Stimulated activated CD8-positive, alpha-beta memory T cell treated with anti-CD3 and anti-CD28 coated beads, Interleukin-15, amount 100 ng/mL, for 4 hours (primary cell): Measurements from ENCODE around the gene CCDC134.

Experiments used
- DNase-seq, 2 donors: peaks; one replicate each; pipeline ENCODE4 v3.0.0-alpha.2; 2020; ENCODE audit warnings: low read depth in 2 of 2

The CCDC134 gene

DNA sequence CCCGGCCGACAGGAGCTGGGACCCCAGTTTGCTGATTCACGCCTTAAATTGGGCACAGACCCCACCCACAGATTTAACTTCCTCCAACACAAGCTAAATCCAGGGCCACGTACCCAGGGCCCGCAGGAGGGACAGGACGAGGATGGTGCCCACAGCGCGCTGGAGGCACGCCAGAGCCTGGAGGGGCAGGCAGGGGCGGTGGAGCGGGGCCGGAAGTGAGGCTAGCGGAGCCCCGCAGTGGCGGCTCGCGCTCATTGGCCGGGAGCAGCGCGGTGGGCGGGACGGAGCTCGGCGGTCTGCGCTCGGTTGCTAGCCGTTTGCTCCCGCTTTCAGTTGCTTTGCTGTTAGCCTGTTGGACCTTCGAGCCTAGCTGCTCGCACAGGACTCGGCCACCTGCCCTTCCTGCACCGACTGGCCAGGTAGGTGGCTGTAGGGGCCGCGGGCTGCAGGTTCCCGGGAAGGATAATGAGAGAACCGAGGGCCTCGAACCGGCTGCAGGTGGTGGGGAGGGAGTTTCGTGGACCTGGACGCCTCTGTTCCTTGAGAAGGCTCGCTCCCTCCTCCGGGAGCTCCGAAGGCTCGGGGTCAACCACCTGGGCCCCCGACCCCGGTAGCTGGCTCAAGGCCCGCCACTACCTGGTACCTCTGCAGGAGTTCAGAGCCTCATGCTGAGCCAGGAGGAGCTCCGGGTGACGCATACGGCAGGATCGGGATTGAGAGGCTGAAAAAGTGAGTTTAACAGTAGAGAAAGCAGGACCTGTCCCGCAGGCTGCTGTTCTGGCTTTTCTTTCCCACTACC lies at the start of gene CCDC134:
Gene CCDC134, plus strand, starts transcription at position 332 of the 799 bp plus-strand sequence. CDS start 8,212 bp downstream, outside the sequence.
- peak; percentile 73 to 86 for DNase-seq

GRCh38 chr22:41752011-41752970 lies 48.2 kb upstream of the CCDC134 start:
- no peak for DNase-seq

DNA sequence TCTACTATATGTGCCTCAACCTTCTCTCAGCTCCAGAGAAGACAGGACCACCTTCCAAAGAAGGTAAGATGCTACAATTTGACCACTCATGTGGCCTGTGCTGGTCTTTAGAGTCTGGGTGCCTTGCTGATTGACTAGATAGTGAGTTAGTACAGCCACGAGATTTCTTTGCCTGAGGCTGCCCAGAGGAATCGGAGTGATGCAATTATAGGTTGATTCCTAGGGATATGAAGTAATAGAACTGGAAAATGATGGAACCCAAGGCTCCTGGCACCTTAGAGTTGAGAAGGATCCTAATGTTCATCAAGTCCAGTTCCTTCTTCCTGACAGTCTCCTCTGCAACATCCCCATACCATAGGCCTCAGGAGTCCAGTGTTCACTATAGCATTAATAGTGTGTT lies 46.5 kb upstream of the CCDC134 start:
- DNase-seq, result no peak

DNA sequence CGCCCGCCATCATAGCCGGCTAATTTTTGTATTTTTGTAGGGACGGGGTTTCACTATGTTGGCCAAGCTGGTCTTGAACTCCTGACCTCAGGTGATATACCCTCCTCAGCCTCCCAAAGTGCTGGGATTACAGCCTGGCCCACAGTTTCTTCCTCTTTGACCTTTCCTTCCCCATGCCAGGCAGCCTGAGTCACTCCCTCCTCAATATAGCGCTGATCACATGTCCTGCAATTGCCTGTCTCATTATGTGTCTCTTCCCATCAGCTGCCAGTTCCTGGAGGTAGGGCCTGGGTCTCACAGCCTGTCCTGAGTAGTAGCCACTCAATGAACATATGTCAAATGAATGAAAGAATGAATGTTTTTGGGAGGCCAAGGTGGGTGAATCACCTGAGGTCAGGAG lies 43.0 kb upstream of the CCDC134 start:
- DNase-seq, result no peak

GRCh38 chr22:41758231-41758630 lies 42.2 kb upstream of the CCDC134 start:
- DNase-seq, result no peak

DNA sequence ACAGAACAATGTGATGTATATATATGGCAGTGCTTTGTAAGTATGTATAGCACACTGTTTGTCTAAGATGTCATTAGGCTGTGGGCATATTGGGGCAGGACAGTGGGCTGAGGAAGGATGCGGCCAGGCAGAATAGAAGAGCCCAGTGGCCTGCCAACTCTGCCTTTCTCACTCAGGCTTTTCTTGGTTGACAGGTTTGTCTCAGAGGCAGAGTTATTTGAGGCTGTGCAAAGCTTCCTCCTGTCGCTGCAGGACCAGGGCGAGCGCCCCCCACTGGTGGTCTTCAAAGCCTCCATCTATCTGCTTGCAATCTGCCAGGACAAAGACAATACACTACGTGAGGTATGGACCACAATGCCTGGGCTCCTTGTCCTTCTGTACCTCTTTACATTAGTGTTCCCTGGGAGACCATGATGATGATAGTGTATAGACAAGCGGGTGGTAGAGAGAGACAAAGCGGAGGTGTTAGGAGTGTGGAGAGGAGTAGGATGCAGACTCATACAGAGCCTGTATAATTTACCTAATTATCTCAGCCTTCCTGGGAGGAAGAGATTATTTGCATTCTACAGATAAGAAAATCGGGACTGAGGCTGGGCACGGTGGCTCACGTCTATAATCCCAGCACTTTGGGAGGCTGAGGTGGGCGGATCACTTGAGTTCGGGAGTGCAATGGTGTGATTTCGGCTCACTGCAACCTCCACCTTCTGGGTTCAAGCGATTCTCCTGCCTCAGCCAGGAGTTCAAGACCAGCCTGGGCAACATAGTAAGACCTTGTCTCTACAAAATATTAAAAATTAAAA lies 37.3 kb upstream of the CCDC134 start:
- DNase-seq, result no peak

DNA sequence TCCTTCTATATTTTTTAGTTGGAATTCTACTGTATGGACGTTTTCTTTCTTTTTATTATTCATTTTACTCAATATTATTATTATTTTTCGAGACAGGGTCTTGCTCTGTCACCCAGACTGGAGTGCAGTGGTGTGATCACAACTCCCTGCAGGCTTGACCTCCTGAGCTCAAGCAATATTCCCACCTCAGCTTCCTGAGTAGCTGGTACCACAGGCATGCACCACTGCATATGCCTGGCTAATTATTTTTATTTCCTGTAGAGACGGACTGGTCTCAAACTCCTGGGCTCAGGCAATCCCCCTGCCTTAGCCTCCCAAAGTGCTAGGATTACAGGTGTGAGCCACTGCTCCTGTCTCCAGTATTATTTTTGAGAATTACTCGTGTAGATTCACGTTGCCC lies 34.0 kb upstream of the CCDC134 start:
- no peak for DNase-seq

- DNase-seq, result no peak
These were observed 32.0 kb upstream of the CCDC134 start for GRCh38 chr22:41768430-41768829.

GRCh38 chr22:41770715-41771468 lies 29.6 kb upstream of the CCDC134 start:
- no peak for DNase-seq

GRCh38 chr22:41772198-41772597 lies 28.3 kb upstream of the CCDC134 start:
- DNase-seq, result no peak

- DNase-seq, result no peak
These were observed 27.8 kb upstream of the CCDC134 start for GRCh38 chr22:41772645-41773044.

- no peak for DNase-seq
These were observed 25.1 kb upstream of the CCDC134 start for GRCh38 chr22:41775338-41775737.

- no peak for DNase-seq
These were observed 24.5 kb upstream of the CCDC134 start for GRCh38 chr22:41775976-41776375.

DNA sequence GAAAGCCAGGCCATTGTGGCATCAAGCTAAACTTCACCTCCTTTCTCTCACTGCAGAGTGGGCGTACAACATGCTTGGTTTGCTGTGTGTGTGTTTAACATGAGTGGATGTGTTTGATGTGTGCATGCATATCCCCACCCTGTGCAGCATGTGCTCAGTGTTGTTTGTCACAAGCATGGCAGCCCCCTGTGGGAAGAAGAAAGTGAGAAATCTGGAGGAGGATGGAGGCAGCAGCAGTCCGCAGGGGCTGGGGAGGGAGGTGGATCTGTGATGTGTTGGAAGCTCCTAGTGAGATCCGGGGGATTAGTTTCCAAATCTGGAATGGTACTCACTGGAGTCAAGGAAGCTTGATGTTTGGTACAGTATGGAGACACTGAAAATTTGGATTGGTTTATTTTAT lies 24.1 kb upstream of the CCDC134 start:
- no peak for DNase-seq

- DNase-seq, result no peak
These were observed 22.6 kb upstream of the CCDC134 start for GRCh38 chr22:41777749-41778425.

DNA sequence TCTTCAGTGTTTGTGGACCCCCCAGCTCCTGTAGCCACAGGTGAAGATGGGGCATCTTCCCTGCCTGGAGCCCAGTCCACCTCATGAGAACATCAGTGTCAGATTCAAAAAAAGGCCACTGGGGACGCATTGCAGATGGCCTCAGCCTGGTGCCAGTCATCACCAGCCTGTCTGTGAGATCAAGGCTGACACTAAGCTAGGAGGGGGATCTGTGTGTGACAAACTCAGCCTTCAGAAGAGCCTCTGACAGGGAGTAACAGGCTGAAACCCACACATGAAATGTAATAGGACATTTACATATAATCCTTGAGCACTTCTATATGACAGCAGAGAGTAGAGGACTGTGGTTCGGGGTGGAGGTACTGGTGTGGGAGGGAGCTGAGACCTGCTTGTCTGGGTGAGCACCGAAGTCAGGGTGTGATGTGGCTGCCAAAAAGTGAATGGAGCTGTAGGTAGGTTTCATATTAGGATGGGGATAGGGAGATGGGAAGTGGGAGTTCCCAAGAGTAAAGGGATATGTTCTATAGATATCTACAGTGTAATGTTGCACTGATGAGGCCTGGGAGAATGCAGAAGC lies 20.5 kb upstream of the CCDC134 start:
- DNase-seq, result no peak

GRCh38 chr22:41780746-41781505 lies 19.6 kb upstream of the CCDC134 start:
- DNase-seq, result peak; percentile 65 to 76

GRCh38 chr22:41781507-41781906 lies 19.0 kb upstream of the CCDC134 start:
- no peak for DNase-seq

DNA sequence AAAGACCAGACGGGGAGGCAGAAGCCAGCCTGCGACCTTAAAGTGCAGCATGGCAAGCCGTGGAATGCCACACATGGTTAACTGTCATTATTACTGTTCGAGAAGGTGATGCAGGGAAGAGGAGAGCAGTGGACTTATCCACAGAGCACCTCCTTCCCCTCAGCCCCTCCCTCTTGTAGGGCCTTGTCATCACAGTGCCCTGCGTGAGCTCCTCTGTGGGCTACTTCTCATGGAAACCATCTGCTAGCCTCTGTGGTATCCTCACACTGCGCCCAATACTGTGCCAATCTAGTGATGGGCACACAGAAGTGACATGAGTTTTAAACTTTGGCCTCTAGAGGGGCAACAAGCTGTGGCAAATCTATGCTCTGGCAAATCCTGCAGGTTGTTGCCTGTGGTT lies 18.2 kb upstream of the CCDC134 start:
- no peak for DNase-seq
